MM.1S (cell line): ENCODE results near the gene KCNJ16.

Experiments used
- DNase-seq: peaks from one replicate; pipeline ENCODE4 v3.0.0-alpha.2; 2015
- H2AFZ ChIP-seq: fragments of 300-600 bp; sonication (generic); 2 replicates; pipeline ENCODE4 v1.6.0; 2016; ENCODE audit warnings: antibody characterized with exemption, low read length
- H3F3A ChIP-seq: fragments of 300-600 bp; sonication (generic); 2 replicates; pipeline ENCODE4 v1.6.1; 2016; ENCODE audit warnings: mild to moderate bottlenecking, antibody characterized with exemption, low read length, moderate library complexity, mixed read lengths; ENCODE audit not compliant: insufficient read depth
- H3K27ac ChIP-seq: fragments of 300-600 bp; sonication (generic); 2 replicates; pipeline ENCODE4 v1.5.1; 2016; ENCODE audit warnings: mild to moderate bottlenecking, low read length
- H3K27me3 ChIP-seq: fragments of 300-600 bp; sonication (generic); replicated peaks from 2 replicates; pipeline ENCODE4 v1.6.0; 2016; ENCODE audit warnings: low read length; ENCODE audit not compliant: insufficient read depth
- H3K36me3 ChIP-seq: fragments of 300-600 bp; sonication (generic); replicated peaks from 2 replicates; pipeline ENCODE4 v1.6.1; 2016; ENCODE audit warnings: mild to moderate bottlenecking, low read length, mixed read lengths; ENCODE audit not compliant: insufficient read depth
- H3K4me1 ChIP-seq: fragments of 300-600 bp; sonication (generic); 2 replicates; pipeline ENCODE4 v1.6.1; 2016; ENCODE audit warnings: low read length, mixed read lengths
- H3K4me2 ChIP-seq: fragments of 300-600 bp; sonication (generic); 2 replicates; pipeline ENCODE4 v1.6.0; 2016; ENCODE audit warnings: low read depth, low read length
- H3K4me3 ChIP-seq: fragments of 300-600 bp; sonication (generic); 2 replicates; pipeline ENCODE4 v1.5.1; 2016; ENCODE audit warnings: low read length, mixed read lengths
- H3K79me2 ChIP-seq: fragments of 300-600 bp; sonication (generic); 2 replicates; pipeline ENCODE4 v1.6.1; 2016; ENCODE audit warnings: mixed run types, low read length, mixed read lengths
- H3K9ac ChIP-seq: fragments of 300-600 bp; sonication (generic); 2 replicates; pipeline ENCODE4 v1.6.1; 2016; ENCODE audit warnings: low read length, mixed read lengths
- H3K9me2 ChIP-seq: fragments of 300-600 bp; sonication (generic); replicated peaks from 2 replicates; pipeline ENCODE4 v1.6.1; 2016; ENCODE audit warnings: mild to moderate bottlenecking, low read length, mixed read lengths; ENCODE audit not compliant: insufficient read depth
- H3K9me3 ChIP-seq: fragments of 300-600 bp; sonication (generic); replicated peaks from 2 replicates; pipeline ENCODE4 v1.6.1; 2016; ENCODE audit warnings: mild to moderate bottlenecking, low read length, mixed read lengths; ENCODE audit not compliant: insufficient read depth
- H4K20me1 ChIP-seq: fragments of 300-600 bp; sonication (generic); 2 replicates; pipeline ENCODE4 v1.6.1; 2016; ENCODE audit warnings: mild to moderate bottlenecking, low read length, moderate library complexity, mixed read lengths; ENCODE audit not compliant: insufficient read depth
- CTCF ChIP-seq: fragments of 300-600 bp; sonication (generic); IDR thresholded peaks from 2 replicates; pipeline ENCODE4 v1.5.1; 2016; ENCODE audit warnings: antibody characterized with exemption, low read length, mixed read lengths
- EZH2 ChIP-seq: fragments of 300-600 bp; sonication (generic); optimal IDR thresholded peaks from 2 replicates; pipeline ENCODE3; 2017; ENCODE audit warnings: low read depth, mild to moderate bottlenecking, antibody characterized with exemption, low read length, mixed read lengths
- EZH2phosphoT487 ChIP-seq: fragments of 300-600 bp; sonication (generic); IDR thresholded peaks from 2 replicates; pipeline ENCODE4 v1.6.1; 2018; ENCODE audit warnings: antibody characterized with exemption, low read length

Gene KCNJ16

GRCh38 chr17:70049801-70050591, 25.0 kb upstream of the KCNJ16 start:
- TF ChIP-seq EZH2phosphoT487 (no peak), EZH2 (no peak), CTCF (no peak)
- no peaks in the 10 kb centered on the region for H3K27me3 ChIP-seq
- H3K9me2 ChIP-seq: no peaks in the 10 kb centered on the region
- no peak overlapping the region for H3K4me3 ChIP-seq
- no peaks in the 10 kb centered on the region for H3K4me1 ChIP-seq
- H3K9me3 ChIP-seq: no peaks in the 10 kb centered on the region
- H3F3A ChIP-seq: no peaks in the 10 kb centered on the region
- H3K27ac ChIP-seq: no peak overlapping the region
- H3K4me2 ChIP-seq: no peak overlapping the region
- H3K36me3 ChIP-seq: no peaks in the 10 kb centered on the region
- H3K9ac ChIP-seq: no peak overlapping the region
- H3K79me2 ChIP-seq: no peaks in the 10 kb centered on the region
- no peak for DNase-seq
- no peak overlapping the region for H2AFZ ChIP-seq
- no peaks in the 10 kb centered on the region for H4K20me1 ChIP-seq

GRCh38 chr17:70050931-70051330, 24.1 kb upstream of the KCNJ16 start:
- Histone ChIP-seq H3K27ac (no peak overlapping the region), H3K4me3 (no peak overlapping the region), H3K4me2 (no peak overlapping the region), H3K36me3 (no peaks in the 10 kb centered on the region), H4K20me1 (no peaks in the 10 kb centered on the region), H3K9ac (no peak overlapping the region), H3K27me3 (no peaks in the 10 kb centered on the region), H3K4me1 (no peaks in the 10 kb centered on the region), H2AFZ (no peak overlapping the region), H3F3A (no peaks in the 10 kb centered on the region), H3K79me2 (no peaks in the 10 kb centered on the region), H3K9me3 (no peaks in the 10 kb centered on the region), H3K9me2 (no peaks in the 10 kb centered on the region)
- TF ChIP-seq CTCF (no peak), EZH2phosphoT487 (no peak), EZH2 (no peak)
- DNase-seq: no peak

GRCh38 chr17:70053241-70054234, 21.5 kb upstream of the KCNJ16 start:
- no peaks in the 10 kb centered on the region for H3K9me3 ChIP-seq
- H3K27ac ChIP-seq: no peak overlapping the region
- no peaks in the 10 kb centered on the region for H3K27me3 ChIP-seq
- no peaks in the 10 kb centered on the region for H3K4me1 ChIP-seq
- no peaks in the 10 kb centered on the region for H4K20me1 ChIP-seq
- TF ChIP-seq EZH2 (no peak), EZH2phosphoT487 (no peak), CTCF (no peak)
- H3K36me3 ChIP-seq: no peaks in the 10 kb centered on the region
- no peaks in the 10 kb centered on the region for H3F3A ChIP-seq
- H3K4me2 ChIP-seq: no peak overlapping the region
- no peaks in the 10 kb centered on the region for H3K79me2 ChIP-seq
- no peak overlapping the region for H2AFZ ChIP-seq
- H3K9ac ChIP-seq: no peak overlapping the region
- no peaks in the 10 kb centered on the region for H3K9me2 ChIP-seq
- DNase-seq: no peak
- H3K4me3 ChIP-seq: no peak overlapping the region
